Measurements from ENCODE around the gene KCNJ12. TPM values are rescaled to one million over a fixed set of nuclear protein-coding genes. Genes with fewer than 3 reads are reported as not detected.

KCNJ12 gene
- total RNA-seq, 2 donors from 2014 or later, result not detected

Other genes starting within 250 kb of the KCNJ12 start
- gene DHRS7B, start 249.4 kb upstream of the KCNJ12 start, total RNA-seq, result 10 to 100 TPM; 19.5 to 21.4 TPM
- 10 to 100 TPM; 21.4 to 25.9 TPM for gene TMEM11, start 162.2 kb upstream of the KCNJ12 start, total RNA-seq
- gene NATD1, start 122.9 kb upstream of the KCNJ12 start, total RNA-seq, result 1 to 10 TPM; 7.4 to 8.8 TPM
- 100 to 1,000 TPM; 104 to 107 TPM for gene MAP2K3, start 91.6 kb upstream of the KCNJ12 start, total RNA-seq